Osteocyte (in vitro differentiated cells): ENCODE measurements around the gene CLEC16A. TPM values are rescaled to one million over a fixed set of nuclear protein-coding genes. Genes with fewer than 3 reads are reported as not detected.

Source experiments
- DNase-seq: peaks from one replicate; pipeline ENCODE4 v3.0.0; 2021; ENCODE audit warnings: mixed read lengths; ENCODE audit not compliant: unreplicated experiment; ENCODE audit errors: extremely low spot score
- H3K27ac Mint-ChIP-seq: one replicate; pipeline ENCODE4 v1.8.0; 2021; ENCODE audit warnings: mild to moderate bottlenecking, mixed read lengths; ENCODE audit not compliant: unreplicated experiment
- H3K27me3 Mint-ChIP-seq: one replicate; pipeline ENCODE4 v1.8.0; 2021; ENCODE audit warnings: mixed read lengths; ENCODE audit not compliant: unreplicated experiment
- H3K36me3 Mint-ChIP-seq: one replicate; pipeline ENCODE4 v1.8.0; 2021; ENCODE audit warnings: mixed read lengths; ENCODE audit not compliant: unreplicated experiment
- H3K4me1 Mint-ChIP-seq: one replicate; pipeline ENCODE4 v1.8.0; 2021; ENCODE audit warnings: mixed read lengths; ENCODE audit not compliant: unreplicated experiment
- H3K4me3 Mint-ChIP-seq: one replicate; pipeline ENCODE4 v1.8.0; 2021; ENCODE audit warnings: mild to moderate bottlenecking, moderate library complexity, mixed read lengths; ENCODE audit not compliant: unreplicated experiment
- H3K9me3 Mint-ChIP-seq: one replicate; pipeline ENCODE4 v1.8.0; 2021; ENCODE audit warnings: mixed read lengths; ENCODE audit not compliant: unreplicated experiment
- CTCF ChIP-seq: fragments of 200-600 bp; sonication (generic); IDR thresholded peaks from 2 replicates; pipeline ENCODE4 v1.5.0; 2021; ENCODE audit warnings: antibody characterized with exemption, mild to moderate bottlenecking, moderate library complexity
- total RNA-seq: library from RNA; stranded (reverse); gene quantifications from 2 replicates; pipeline ENCODE4 v1.2.1, GENCODE V29; 2021

CLEC16A gene
- total RNA-seq, 1 donor from 2014 or later, result 22.1 TPM

- Mint-ChIP-seq H3K4me3 (no peak overlapping the region), H3K36me3 (peaks cover 12% of the 10 kb centered on the region), H3K27ac (no peak overlapping the region), H3K4me1 (peaks cover 11% of the 10 kb centered on the region), H3K27me3 (no peaks in the 10 kb centered on the region), H3K9me3 (no peaks in the 10 kb centered on the region)
- DNase-seq, result no peak
- no peak for TF ChIP-seq CTCF
Observed at GRCh38 chr16:11161439-11161838, 217.1 kb downstream of the CLEC16A start.

DNA sequence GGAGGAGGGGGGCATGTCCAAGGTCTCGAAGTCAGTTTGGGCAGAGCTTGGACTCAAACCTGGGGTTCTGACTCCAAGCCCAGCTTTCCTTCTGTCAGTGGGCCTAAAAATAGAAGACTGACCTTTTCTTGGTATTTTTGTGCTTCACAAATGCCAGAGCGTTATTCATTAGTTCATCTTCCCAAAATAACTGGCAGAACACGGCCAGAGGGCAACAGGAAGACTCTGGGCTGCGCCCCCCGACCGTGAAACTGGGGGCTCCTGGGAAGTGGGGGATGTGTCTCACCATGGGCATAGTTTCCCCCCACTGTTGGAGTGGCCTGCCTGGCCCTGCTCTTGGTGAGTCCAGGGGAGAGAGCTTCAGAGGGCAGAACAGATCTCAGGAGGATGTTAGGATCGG lies 217.6 kb downstream of the CLEC16A start:
- Mint-ChIP-seq H3K27me3 (no peaks in the 10 kb centered on the region), H3K27ac (no peak overlapping the region), H3K9me3 (no peaks in the 10 kb centered on the region), H3K36me3 (peaks cover 14% of the 10 kb centered on the region), H3K4me1 (peaks cover 11% of the 10 kb centered on the region), H3K4me3 (no peak overlapping the region)
- TF ChIP-seq CTCF, result no peak
- no peak for DNase-seq

- no peaks in the 10 kb centered on the region for H3K27me3 Mint-ChIP-seq
Observed at GRCh38 chr16:11162586-11163268, 218.4 kb downstream of the CLEC16A start.

GRCh38 chr16:11163761-11164261 lies 219.4 kb downstream of the CLEC16A start:
- H3K4me1 Mint-ChIP-seq, result peaks cover 11% of the 10 kb centered on the region
- DNase-seq, result no peak
- no peak overlapping the region for H3K4me3 Mint-ChIP-seq
- no peak overlapping the region for H3K27ac Mint-ChIP-seq
- no peak for TF ChIP-seq CTCF
- no peaks in the 10 kb centered on the region for H3K9me3 Mint-ChIP-seq
- peaks cover 23% of the 10 kb centered on the region for H3K36me3 Mint-ChIP-seq
- H3K27me3 Mint-ChIP-seq, result no peaks in the 10 kb centered on the region

More at GRCh38 chr16:11162586-11163268, 218.4 kb downstream of the CLEC16A start:
- Mint-ChIP-seq H3K9me3 (no peaks in the 10 kb centered on the region), H3K36me3 (peaks cover 20% of the 10 kb centered on the region), H3K4me3 (no peak overlapping the region), H3K27ac (no peak overlapping the region), H3K4me1 (peaks cover 11% of the 10 kb centered on the region)
- no peak for TF ChIP-seq CTCF
- no peak for DNase-seq

DNA sequence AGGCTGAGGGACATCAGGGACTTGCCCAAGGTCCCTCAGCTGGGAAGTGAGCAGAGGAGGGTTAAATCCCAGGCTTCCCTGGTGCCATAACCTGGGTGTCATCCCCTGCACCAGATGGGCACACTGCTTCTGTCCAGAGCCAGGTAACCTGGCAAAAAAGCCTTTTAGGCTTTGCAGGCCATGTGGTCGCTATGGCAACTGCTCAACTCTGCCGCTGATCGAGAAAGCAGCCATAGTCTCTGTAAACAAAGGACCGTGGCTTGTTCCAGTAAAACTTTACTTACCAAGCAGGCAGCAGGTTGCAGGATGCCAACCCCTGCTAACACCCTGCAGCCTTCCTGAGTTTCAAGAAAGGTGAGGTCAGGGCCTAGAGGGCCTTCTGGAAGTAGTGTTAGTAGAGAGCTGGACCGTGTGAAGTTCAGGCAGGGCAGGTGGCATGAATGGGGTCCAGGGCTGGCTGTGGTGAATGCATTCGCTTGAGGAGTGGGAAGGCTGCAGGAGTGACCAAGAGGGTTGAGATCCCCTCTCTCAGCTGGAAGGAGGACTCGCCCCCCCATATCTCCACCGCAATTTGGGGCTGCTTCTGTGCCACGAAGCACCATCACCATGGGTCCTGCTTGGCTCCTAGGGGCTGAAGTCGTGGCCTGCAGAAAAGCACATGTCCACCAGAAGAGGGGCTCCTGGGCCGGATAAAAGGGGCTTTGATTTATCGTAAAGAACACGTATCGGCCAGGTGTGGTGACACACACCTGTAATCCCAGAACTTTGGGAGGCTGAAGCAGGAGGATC lies 220.3 kb downstream of the CLEC16A start:
- no peaks in the 10 kb centered on the region for H3K27me3 Mint-ChIP-seq
- H3K4me1 Mint-ChIP-seq, result peaks cover 11% of the 10 kb centered on the region
- no peak overlapping the region for H3K27ac Mint-ChIP-seq
- TF ChIP-seq CTCF, result no peak
- peaks cover 26% of the 10 kb centered on the region for H3K36me3 Mint-ChIP-seq
- no peak for DNase-seq
- H3K9me3 Mint-ChIP-seq, result no peaks in the 10 kb centered on the region
- H3K4me3 Mint-ChIP-seq, result no peak overlapping the region
